HG02852 (cell line): ENCODE measurements around the gene IRF9.
A peak's percentile ranks its signal among the peaks of the same experiment; 100 is the strongest.

ENCODE experiments used
- ATAC-seq: cut with Tn5 transposase; IDR thresholded peaks from one replicate; pipeline ENCODE4 v1.9.1; 2021; ENCODE audit warnings: mild to moderate bottlenecking, moderate library complexity; ENCODE audit not compliant: unreplicated experiment

IRF9 gene

GRCh38 chr14:24160850-24161804 lies at the start of gene IRF9:
IRF9 (plus strand) TSS chr14:24161265; CDS start chr14:24162145, 880 bp downstream.
- ATAC-seq, result peak; percentile 79

- no peak for ATAC-seq
These were observed 47.7 kb upstream of the IRF9 start for GRCh38 chr14:24113379-24113800.

- ATAC-seq, result peak; percentile 27
These were observed 47.1 kb upstream of the IRF9 start for GRCh38 chr14:24113801-24114531.

- peak; percentile 84 for ATAC-seq
These were observed 46.3 kb upstream of the IRF9 start, which contains the start of the genes DCAF11 and NRL for GRCh38 chr14:24114532-24115421. DCAF11 (plus strand) TSS chr14:24114777; CDS start chr14:24115595, 818 bp downstream. NRL (minus strand) TSS chr14:24114949; CDS start chr14:24082848, 32,101 bp downstream.

- no peak for ATAC-seq
These were observed 45.5 kb upstream of the IRF9 start for GRCh38 chr14:24115422-24116127.

- no peak for ATAC-seq
These were observed 44.8 kb upstream of the IRF9 start for GRCh38 chr14:24116128-24116814.

GRCh38 chr14:24117179-24117578 lies 43.9 kb upstream of the IRF9 start:
- no peak for ATAC-seq

GRCh38 chr14:24119691-24120090 lies 41.4 kb upstream of the IRF9 start:
- no peak for ATAC-seq

GRCh38 chr14:24121210-24121609 lies 39.9 kb upstream of the IRF9 start:
- ATAC-seq, result no peak

- no peak for ATAC-seq
These were observed 38.6 kb upstream of the IRF9 start for GRCh38 chr14:24122416-24122815.

- no peak for ATAC-seq
These were observed 38.2 kb upstream of the IRF9 start for GRCh38 chr14:24122898-24123297.

GRCh38 chr14:24123424-24124417 lies 37.3 kb upstream of the IRF9 start:
- ATAC-seq, result peak; percentile 59

GRCh38 chr14:24126939-24127338 lies 34.1 kb upstream of the IRF9 start:
- no peak for ATAC-seq

GRCh38 chr14:24127673-24128072 lies 33.4 kb upstream of the IRF9 start:
- ATAC-seq, result no peak

- no peak for ATAC-seq
These were observed 31.6 kb upstream of the IRF9 start for GRCh38 chr14:24129410-24129998.

- ATAC-seq, result no peak
These were observed 30.7 kb upstream of the IRF9 start, which contains the start of gene FITM1 for GRCh38 chr14:24130380-24130716. FITM1 (plus strand) TSS chr14:24130659; CDS start chr14:24131564, 905 bp downstream.

- ATAC-seq, result no peak
These were observed 30.1 kb upstream of the IRF9 start for GRCh38 chr14:24130717-24131548.
